HEK293 (cell line): Measurements from ENCODE around the gene CDH23.

ENCODE experiments used
- CTCF ChIA-PET: fragments of 350-600 bp; formaldehyde crosslinking; extraction: SDS; loops from one replicate; lab custom pipeline; 2021; ENCODE audit warnings: antibody characterized with exemption; lab: Yijun Ruan, JAX
- POLR2A ChIA-PET: fragments of 300-600 bp; formaldehyde crosslinking; extraction: SDS; loops from one replicate; lab custom pipeline; 2020; ENCODE audit warnings: antibody characterized with exemption, inconsistent platforms; lab: Yijun Ruan, JAX
- H3K27ac ChIP-seq: fragments of 200-500 bp; sonication (Bioruptor generic); 2 replicates; pipeline ENCODE4 v1.5.1; 2014; ENCODE audit warnings: low read depth, low read length, control low read depth, inconsistent platforms; ENCODE audit errors: extremely low read depth
- H3K36me3 ChIP-seq, 2 experiments: fragments of 200-500 bp in 1 of 2; sonication (Bioruptor generic) in 1 of 2; 1 replicate in 1 of 2; 2 replicates in 1 of 2; pipeline ENCODE4 v1.5.1; 2014 to 2017; ENCODE audit warnings: inconsistent platforms in 2 of 2, low read length in 2 of 2; ENCODE audit not compliant: control insufficient read depth in 2 of 2, insufficient read depth in 1 of 2
- H3K4me1 ChIP-seq: fragments of 200-500 bp; sonication (Bioruptor generic); 2 replicates; pipeline ENCODE4 v1.5.1; 2014; ENCODE audit warnings: mild to moderate bottlenecking, low read length, inconsistent platforms; ENCODE audit not compliant: control insufficient read depth, insufficient read depth
- H3K4me3 ChIP-seq: 2 replicates; pipeline ENCODE4 v1.5.1; 2011; ENCODE audit warnings: low read depth, mild to moderate bottlenecking, control low read depth, low read length, moderate library complexity
- H3K9me3 ChIP-seq: fragments of 200-500 bp; sonication (Bioruptor generic); 2 replicates; pipeline ENCODE4 v1.5.1; 2014; ENCODE audit warnings: low read depth, low read length, inconsistent platforms; ENCODE audit not compliant: control insufficient read depth, insufficient read depth
- BCL11A ChIP-seq: fragments of 450-650 bp; formaldehyde crosslinking; IDR thresholded peaks from 2 replicates; pipeline ENCODE4 v1.5.1; 2016; ENCODE audit warnings: low read depth, missing biosample characterization, missing genetic modification characterization
- PRDM1 ChIP-seq: fragments of 450-650 bp; formaldehyde crosslinking; IDR thresholded peaks from 2 replicates; pipeline ENCODE4; 2016; ENCODE audit warnings: missing biosample characterization, missing genetic modification characterization
- REPIN1 ChIP-seq: fragments of 450-650 bp; formaldehyde crosslinking; IDR thresholded peaks from 2 replicates; pipeline ENCODE4 v1.5.1; 2017; ENCODE audit warnings: missing biosample characterization, missing genetic modification characterization, low read depth
- ZBTB48 ChIP-seq: fragments of 450-650 bp; formaldehyde crosslinking; IDR thresholded peaks from 2 replicates; pipeline ENCODE4 v1.5.1; 2016; ENCODE audit warnings: missing biosample characterization, missing genetic modification characterization
- ZNF10 ChIP-seq: fragments of 450-650 bp; formaldehyde crosslinking; IDR thresholded peaks from 2 replicates; pipeline ENCODE4 v1.5.1; 2017; ENCODE audit warnings: missing biosample characterization, missing genetic modification characterization
- ZNF211 ChIP-seq: fragments of 450-650 bp; formaldehyde crosslinking; IDR thresholded peaks from 2 replicates; pipeline ENCODE4 v1.5.1; 2016; ENCODE audit warnings: low read depth, missing biosample characterization, missing genetic modification characterization
- ZNF214 ChIP-seq: fragments of 450-650 bp; formaldehyde crosslinking; IDR thresholded peaks from 2 replicates; pipeline ENCODE4 v1.5.1; 2017; ENCODE audit warnings: missing biosample characterization, mild to moderate bottlenecking, missing genetic modification characterization, borderline replicate concordance
- ZNF341 ChIP-seq: fragments of 450-650 bp; formaldehyde crosslinking; IDR thresholded peaks from 2 replicates; pipeline ENCODE4; 2016; ENCODE audit warnings: low read depth, missing biosample characterization, missing genetic modification characterization
- ZNF449 ChIP-seq: fragments of 450-650 bp; formaldehyde crosslinking; IDR thresholded peaks from 2 replicates; pipeline ENCODE4 v1.5.1; 2017; ENCODE audit warnings: missing biosample characterization, mild to moderate bottlenecking, missing genetic modification characterization, moderate library complexity
- ZNF514 ChIP-seq: fragments of 450-650 bp; formaldehyde crosslinking; IDR thresholded peaks from 2 replicates; pipeline ENCODE4 v1.5.1; 2016; ENCODE audit warnings: missing biosample characterization, missing genetic modification characterization
- ZNF600 ChIP-seq: fragments of 450-650 bp; formaldehyde crosslinking; IDR thresholded peaks from 2 replicates; pipeline ENCODE4 v1.5.1; 2016; ENCODE audit warnings: missing biosample characterization, missing genetic modification characterization
- ZNF621 ChIP-seq: fragments of 450-650 bp; formaldehyde crosslinking; IDR thresholded peaks from 2 replicates; pipeline ENCODE4 v1.5.1; 2017; ENCODE audit warnings: missing biosample characterization, missing genetic modification characterization
- ZNF624 ChIP-seq: fragments of 450-650 bp; formaldehyde crosslinking; IDR thresholded peaks from 2 replicates; pipeline ENCODE4 v1.5.1; 2017; ENCODE audit warnings: missing biosample characterization, missing genetic modification characterization
- ZSCAN18 ChIP-seq: fragments of 450-650 bp; formaldehyde crosslinking; IDR thresholded peaks from 2 replicates; pipeline ENCODE4 v1.5.1; 2016; ENCODE audit warnings: missing biosample characterization, missing genetic modification characterization

The CDH23 gene

DNA sequence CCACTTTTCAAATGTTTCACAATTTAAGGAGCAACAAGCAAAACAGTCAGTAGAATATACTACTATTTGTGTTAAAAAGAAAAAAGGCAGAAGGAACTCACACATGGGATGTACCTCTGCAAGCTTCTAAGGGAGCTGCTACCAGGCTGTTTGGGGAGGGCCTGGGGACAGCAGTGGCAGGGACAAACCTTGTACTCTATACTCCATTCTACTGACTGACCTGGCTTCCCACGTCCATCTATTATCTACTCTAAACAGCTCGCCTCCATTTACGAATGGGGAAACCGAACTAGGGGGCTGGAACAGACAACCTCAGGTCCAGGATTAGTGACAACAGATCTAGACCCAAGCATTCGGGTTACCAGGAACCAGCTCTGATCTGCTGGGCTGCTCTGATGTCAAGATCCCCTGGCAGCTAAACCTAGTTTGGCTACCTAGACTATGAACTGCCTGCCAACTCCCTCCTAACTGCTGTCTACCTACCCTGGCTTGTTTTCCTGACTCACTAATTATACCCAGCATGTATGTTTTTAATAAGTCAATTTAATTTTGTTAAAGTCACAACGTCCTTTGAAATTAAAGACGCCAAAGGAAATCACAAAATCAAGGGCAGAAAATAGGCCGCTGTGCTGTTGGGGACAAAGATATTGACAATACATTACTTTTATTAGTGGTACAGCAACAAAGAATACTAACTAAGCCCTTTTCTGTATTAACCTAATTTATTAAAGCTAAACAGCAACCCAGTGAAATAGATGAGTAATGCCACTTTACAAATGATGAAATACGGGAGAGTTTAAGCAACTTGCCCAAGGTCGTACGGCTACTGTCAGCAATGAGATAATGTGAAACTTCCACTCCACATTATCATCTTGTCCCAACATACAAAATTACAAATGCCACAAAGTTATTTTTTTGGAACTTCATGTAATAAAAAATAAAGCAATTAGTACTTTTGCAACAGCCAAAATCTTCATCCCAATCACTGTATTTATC lies 449.0 kb downstream of the CDH23 start:
- TF ChIP-seq REPIN1 (tag by site-specific recombination), result no peak
- peak; percentile 48; the same call in 1 of the 2 replicates for TF ChIP-seq ZNF10 (tag by site-specific recombination)
- no peak for TF ChIP-seq ZNF449 (tag by site-specific recombination)
- TF ChIP-seq ZBTB48 (tag by site-specific recombination), result no peak
- TF ChIP-seq ZNF624, result no peak
- no peak for TF ChIP-seq ZSCAN18 (tag by site-specific recombination)
- no peak for TF ChIP-seq BCL11A (tag by site-specific recombination)
- H3K4me1 ChIP-seq, result peaks cover 13% of the 10 kb centered on the region; the same call in 1 of the 2 replicates
- H3K9me3 ChIP-seq, result no peaks in the 10 kb centered on the region
- H3K27ac ChIP-seq, result no peak overlapping the region
- ChIA-PET CTCF (interaction anchor here (0.6 to 1.5 kb wide), 4 partner anchors 9 to 276 kb away, joined by 3 to 6 read pairs (median 3); no protein-coding TSS in a partner anchor), POLR2A (interaction anchor here (0.7 kb wide), 1 partner anchor 1790 kb away, joined by 10 read pairs; no protein-coding TSS in a partner anchor)
- H3K4me3 ChIP-seq, result no peak overlapping the region
- no peaks in the 10 kb centered on the region for H3K36me3 ChIP-seq

DNA sequence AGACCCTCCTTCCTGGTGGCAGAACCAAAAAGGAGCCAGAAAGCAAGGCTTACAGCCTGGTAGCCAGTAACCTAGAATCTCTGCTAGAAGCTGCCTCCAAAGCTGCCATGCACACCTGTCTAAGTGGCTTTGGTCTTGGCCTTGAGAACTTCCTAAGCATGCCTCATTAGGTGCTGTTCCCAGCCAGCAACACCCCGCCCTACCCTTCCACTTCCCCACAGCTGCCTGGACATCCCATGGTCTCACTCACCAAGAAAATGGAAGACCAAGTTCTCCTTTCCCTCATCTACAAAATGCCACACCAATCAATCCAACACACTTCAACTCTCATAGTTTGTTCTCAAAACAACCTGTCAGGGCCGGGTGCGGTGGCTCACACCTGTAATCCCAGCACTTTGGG lies 450.1 kb downstream of the CDH23 start:
- Histone ChIP-seq H3K36me3 (no peaks in the 10 kb centered on the region), H3K9me3 (no peaks in the 10 kb centered on the region), H3K4me3 (no peak overlapping the region), H3K4me1 (0 out of 2 replicates have a peak, but pooled peaks cover 10% of the 10 kb centered on the region), H3K27ac (no peak overlapping the region)
- POLR2A ChIA-PET, result interaction anchor here (0.7 kb wide), 1 partner anchor 1389 kb away, joined by 3 read pairs; no protein-coding TSS in a partner anchor
- TF ChIP-seq ZNF214 (tag by site-specific recombination) (no peak), ZNF621 (tag by site-specific recombination) (no peak), ZNF600 (peak; percentile 31; the same call in 1 of the 2 replicates), ZNF514 (no peak), ZNF341 (tag by site-specific recombination) (peak; percentile 42)
- CTCF ChIA-PET, result interaction anchor here (1.2 kb wide), 1 partner anchor 50 kb away, joined by 4 read pairs; no protein-coding TSS in a partner anchor

DNA sequence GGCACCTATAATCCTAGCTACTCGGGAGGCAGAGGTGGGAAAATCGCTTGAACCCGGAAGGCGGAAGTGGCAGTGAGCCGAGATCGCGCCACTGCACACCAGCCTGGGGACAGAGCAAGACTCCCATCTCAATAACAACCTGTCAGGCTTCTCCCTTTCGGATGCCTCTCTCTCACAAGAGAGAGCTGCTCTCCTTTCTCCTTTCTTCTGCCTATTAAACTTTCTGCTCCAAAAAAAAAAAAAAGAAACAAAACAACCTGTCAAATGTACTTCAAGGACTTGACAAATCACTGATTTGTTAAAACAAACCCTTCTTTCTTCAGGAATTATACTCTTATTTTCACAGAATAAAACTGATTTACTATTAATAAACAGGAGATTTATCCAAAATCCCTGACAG lies 450.7 kb downstream of the CDH23 start:
- ChIA-PET POLR2A (no interaction called here), CTCF (interaction anchor here (1.0 to 1.2 kb wide), 2 partner anchors 9 to 49 kb away, joined by 3 to 4 read pairs; no protein-coding TSS in a partner anchor)
- H3K4me3 ChIP-seq, result no peak overlapping the region
- H3K4me1 ChIP-seq, result 0 out of 2 replicates have a peak, but pooled peaks cover 10% of the 10 kb centered on the region
- TF ChIP-seq PRDM1, result peak; percentile 94
- TF ChIP-seq ZNF211 (tag by site-specific recombination), result no peak
- H3K36me3 ChIP-seq, result no peaks in the 10 kb centered on the region
- H3K27ac ChIP-seq, result no peak overlapping the region
- H3K9me3 ChIP-seq, result no peaks in the 10 kb centered on the region
